Measurements from ENCODE around the gene ZWINT.

ZWINT gene

DNA sequence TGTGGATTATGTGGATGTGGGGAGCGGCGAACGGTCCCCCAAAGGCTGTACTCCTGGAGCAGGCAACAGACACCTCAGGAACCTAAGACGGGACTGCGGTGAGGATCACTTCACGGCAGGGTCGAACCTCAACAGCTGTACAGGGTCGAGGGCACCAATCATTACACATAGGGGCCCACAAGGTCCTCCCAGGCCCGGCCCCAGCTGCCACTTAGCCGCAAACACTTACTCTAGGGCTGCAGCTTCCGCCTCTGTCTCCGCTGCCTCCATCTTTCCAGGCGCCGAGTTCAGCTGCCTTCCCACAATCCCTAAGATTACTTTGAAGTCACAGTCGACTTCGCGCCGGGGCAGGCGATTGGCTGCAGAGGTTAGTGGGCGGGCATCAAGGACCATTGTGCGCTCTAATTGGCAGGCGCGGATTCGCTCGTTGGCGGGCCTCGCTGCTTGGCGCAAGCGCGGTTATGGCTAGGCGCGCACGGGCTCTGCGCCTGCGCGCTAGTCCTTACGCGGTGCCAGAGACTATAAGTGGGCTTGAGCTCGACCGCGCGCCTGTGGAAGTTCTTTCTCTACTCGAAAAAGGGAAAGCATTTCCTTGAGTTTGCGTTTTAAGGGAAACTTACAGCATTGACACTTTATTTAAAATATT lies at the start of gene ZWINT:
Gene ZWINT (minus strand): TSS at position 293 of the 646 bp plus-strand sequence. CDS start 23 bp downstream, at position 270.
- peak; percentile 68 for DNase-seq (ENCODE audit: low spot score)

DNA sequence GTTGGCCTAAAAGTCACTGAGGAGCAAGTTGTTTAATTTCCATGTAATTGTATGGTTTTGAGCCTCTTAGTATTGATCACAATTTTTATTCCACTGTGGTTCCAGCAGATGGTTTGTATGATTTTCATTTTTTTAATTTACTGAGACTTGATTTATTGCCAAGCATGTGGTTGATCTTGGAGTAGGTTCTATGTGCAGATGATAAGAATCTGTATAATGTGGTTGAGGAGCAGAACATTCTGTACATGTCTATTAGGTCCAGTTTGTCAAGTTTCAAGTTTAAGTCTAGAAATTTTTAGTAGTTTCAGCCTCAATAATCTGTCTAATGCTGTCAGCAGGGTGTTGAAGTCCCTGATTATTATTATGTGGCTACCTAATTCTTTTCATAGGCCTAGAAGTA lies 22.7 kb upstream of the ZWINT start:
- DNase-seq (ENCODE audit: low spot score) = no peak

DNA sequence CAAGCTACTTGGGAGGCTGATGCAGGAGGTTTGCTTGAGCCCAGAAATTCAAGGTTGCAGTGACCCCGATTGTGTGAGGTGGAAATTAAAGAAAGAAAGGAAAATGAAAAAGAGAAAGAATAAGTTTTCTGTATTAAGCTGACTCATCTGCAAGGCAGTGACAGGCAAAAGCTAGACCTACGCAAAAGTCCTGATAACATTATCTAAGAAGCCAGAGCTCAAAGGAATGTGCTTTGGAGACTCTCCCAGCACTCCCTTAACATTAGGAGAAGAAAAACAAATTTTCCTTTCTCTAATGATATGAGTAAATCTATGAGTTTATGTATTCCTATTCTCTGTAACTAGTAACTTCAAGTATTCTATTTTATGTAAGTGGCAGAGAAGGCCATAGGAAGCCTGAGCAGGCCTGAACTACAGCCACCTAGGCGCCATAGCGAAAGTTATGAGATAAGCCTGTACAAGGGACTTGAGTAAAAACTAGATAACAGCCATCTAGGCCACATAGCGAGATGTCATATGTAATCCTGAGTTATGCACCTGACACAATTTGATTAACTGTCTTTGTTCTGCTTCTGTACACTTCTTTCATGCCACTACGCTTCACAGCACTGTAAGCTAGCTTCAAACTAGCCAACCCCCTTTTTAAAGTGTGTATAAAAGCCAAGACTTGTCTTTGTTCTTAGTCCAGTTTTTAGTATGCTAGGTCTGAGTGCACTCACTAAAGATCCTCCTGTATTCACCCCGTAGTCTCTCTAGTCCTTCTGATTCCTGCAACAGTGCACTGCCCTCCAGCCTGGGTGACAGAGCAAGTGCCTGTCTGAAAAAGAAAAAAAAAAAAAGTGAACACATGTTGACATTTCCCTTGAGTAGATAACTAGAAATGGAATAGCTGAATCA lies 9.4 kb upstream of the ZWINT start:
- no peak for DNase-seq (ENCODE audit: low spot score)

GRCh38 chr10:56360583-56360966 lies 484 bp downstream of the ZWINT start:
- no peak for DNase-seq (ENCODE audit: low spot score)

DNA sequence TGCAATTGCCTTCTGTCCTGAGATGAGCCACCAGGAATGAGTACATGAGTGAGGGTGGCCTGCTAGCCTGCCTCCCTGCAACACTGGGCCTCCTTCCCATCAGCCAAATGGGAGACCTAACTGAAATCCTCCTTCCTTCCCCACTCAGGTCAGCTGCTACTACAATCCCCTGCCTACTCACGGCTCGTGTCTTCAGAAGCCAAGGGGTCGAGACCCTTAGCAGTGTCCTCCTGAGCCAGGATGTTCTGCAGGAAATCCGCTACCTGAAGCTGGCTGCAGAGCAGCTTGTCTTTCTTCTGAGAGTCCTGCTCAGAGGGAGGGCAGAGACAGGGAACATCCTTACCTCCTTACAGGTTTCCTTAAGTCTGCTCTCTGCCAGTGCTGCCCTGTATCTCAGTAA lies 1.2 kb downstream of the ZWINT start:
- no peak for DNase-seq (ENCODE audit: low spot score)

DNA sequence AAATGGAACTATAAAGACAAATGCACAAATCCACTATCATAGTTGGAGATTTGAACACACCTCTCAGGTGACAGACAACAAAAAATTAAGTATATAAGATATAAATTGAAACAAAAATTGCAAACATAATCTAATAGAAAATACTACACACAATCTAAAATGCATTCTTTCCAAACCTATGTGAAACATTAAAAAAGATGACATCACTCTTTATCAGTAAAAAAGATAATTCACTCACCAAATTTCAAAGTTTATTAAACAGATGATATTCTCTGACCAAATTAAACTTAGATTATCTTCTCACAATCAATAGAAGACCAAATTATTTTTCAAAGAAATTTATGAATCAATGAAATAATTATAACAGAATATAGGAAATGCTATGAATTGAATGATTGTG lies 4.0 kb downstream of the ZWINT start:
- DNase-seq (ENCODE audit: low spot score) = no peak

- no peak for DNase-seq (ENCODE audit: low spot score)
Observed at GRCh38 chr10:56351909-56352630, 9.0 kb downstream of the ZWINT start.

DNA sequence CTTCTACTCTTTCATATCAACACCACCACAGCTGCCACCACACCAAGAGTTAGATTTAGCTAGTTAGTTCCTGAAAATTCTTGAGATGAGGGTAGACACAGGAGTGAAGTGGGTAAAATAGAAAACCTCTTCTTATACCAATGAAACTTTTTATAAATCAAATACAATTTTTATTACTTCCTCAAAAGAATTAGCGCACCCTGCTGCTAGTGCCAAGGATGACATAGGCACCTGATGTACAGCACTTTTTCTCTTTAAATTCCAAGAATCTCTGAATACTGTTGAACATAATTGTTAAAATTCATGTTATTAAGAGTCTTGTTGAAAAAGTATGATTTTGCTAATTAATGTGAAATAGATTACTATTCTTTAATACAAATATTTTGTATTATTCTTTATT lies 11.4 kb downstream of the ZWINT start:
- no peak for DNase-seq (ENCODE audit: low spot score)

GRCh38 chr10:56348101-56348500 lies 13.0 kb downstream of the ZWINT start:
- DNase-seq (ENCODE audit: low spot score) = no peak

DNA sequence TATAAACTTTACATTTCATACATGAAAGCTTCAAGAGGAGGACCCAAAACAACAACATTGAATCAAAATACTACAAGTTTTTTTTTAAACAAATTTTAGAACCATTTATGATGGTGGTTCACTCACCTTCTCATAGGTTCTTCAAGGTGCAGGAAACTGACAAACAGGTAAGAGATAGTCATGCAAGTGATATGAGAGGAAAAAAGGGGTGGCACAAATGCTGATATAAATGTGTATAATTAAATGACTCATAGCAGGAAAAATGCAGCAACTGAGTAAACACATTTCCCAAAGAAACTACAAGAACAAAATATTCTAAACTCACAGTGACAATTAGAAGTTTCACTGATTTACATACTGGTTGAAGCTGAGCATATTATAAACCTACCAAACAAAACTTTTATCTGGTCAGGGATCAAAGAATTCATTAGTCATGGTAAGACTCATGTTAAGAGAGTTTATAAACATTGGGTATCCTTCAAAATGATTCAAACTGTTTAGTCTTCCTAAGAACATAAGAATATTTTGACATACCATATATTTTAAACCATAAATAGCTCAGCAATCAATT lies 14.1 kb downstream of the ZWINT start:
- DNase-seq (ENCODE audit: low spot score) = no peak

- no peak for DNase-seq (ENCODE audit: low spot score)
Observed at GRCh38 chr10:56341612-56342011, 19.4 kb downstream of the ZWINT start.

GRCh38 chr10:56329961-56330360 lies 31.1 kb downstream of the ZWINT start:
- no peak for DNase-seq (ENCODE audit: low spot score)

GRCh38 chr10:56327118-56327517 lies 33.9 kb downstream of the ZWINT start:
- DNase-seq (ENCODE audit: low spot score) = no peak

DNA sequence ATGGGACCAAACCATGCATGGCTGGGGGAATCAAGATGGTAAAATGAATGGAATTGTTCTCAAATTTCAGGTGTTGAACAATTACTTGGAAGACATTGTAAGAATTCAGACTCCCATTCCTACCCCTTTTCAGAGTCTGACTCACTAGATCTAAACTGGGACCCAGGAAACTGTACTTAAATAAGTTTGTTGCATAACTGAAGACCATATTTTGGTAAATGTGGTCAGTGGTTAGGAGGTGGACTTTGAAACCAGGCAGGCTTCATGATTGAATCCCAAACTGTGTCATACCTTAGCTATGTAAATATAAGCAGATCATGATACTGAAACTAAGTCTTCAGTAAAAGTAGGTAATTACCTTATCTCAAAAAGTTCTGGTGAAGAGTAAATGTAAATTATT lies 41.7 kb downstream of the ZWINT start:
- no peak for DNase-seq (ENCODE audit: low spot score)

- DNase-seq (ENCODE audit: low spot score) = no peak
Observed at GRCh38 chr10:56318816-56319215, 42.2 kb downstream of the ZWINT start.

- no peak for DNase-seq (ENCODE audit: low spot score)
Observed at GRCh38 chr10:56317603-56318002, 43.5 kb downstream of the ZWINT start.

- DNase-seq (ENCODE audit: low spot score) = no peak
Observed at GRCh38 chr10:56316603-56317002, 44.5 kb downstream of the ZWINT start.

Data from HuH-7 (cell line).